ENCODE results near the gene USH1C.

The USH1C gene

GRCh38 chr11:17533341-17533740, 10.9 kb downstream of the USH1C start:
- H3K4me3 ChIP-seq (ENCODE audit: low read depth, low read length): no peak overlapping the region
- H3K9me3 ChIP-seq (ENCODE audit: control insufficient read depth, insufficient read depth, low read length): no peaks in the 10 kb centered on the region
- peaks cover 8% of the 10 kb centered on the region; the same call in 1 of the 2 replicates for H3K4me1 ChIP-seq (ENCODE audit: control insufficient read depth, insufficient read depth, low read length)
- no peak overlapping the region for H3K27ac ChIP-seq (ENCODE audit: low read depth, low read length)
- H3K36me3 ChIP-seq (ENCODE audit: control insufficient read depth, insufficient read depth, low read length): no peaks in the 10 kb centered on the region
- H3K9ac ChIP-seq (ENCODE audit: low read depth, low read length): no peak overlapping the region
- H3K27me3 ChIP-seq (ENCODE audit: control insufficient read depth, insufficient read depth, low read length): no peaks in the 10 kb centered on the region

- H3K27me3 ChIP-seq (ENCODE audit: control insufficient read depth, insufficient read depth, low read length): no peaks in the 10 kb centered on the region
- H3K4me1 ChIP-seq (ENCODE audit: control insufficient read depth, insufficient read depth, low read length): peaks cover 8% of the 10 kb centered on the region; the same call in 1 of the 2 replicates
Observed at GRCh38 chr11:17532784-17533183, 11.4 kb downstream of the USH1C start.

GRCh38 chr11:17531636-17532113, 12.5 kb downstream of the USH1C start:
- Histone ChIP-seq H3K36me3 (ENCODE audit: control insufficient read depth, insufficient read depth, low read length) (no peaks in the 10 kb centered on the region), H3K4me1 (ENCODE audit: control insufficient read depth, insufficient read depth, low read length) (peaks cover 8% of the 10 kb centered on the region; the same call in 1 of the 2 replicates), H3K4me3 (ENCODE audit: low read depth, low read length) (no peak overlapping the region), H3K27me3 (ENCODE audit: control insufficient read depth, insufficient read depth, low read length) (no peaks in the 10 kb centered on the region), H3K9ac (ENCODE audit: low read depth, low read length) (no peak overlapping the region), H3K9me3 (ENCODE audit: control insufficient read depth, insufficient read depth, low read length) (no peaks in the 10 kb centered on the region), H3K27ac (ENCODE audit: low read depth, low read length) (no peak overlapping the region)

More at GRCh38 chr11:17532784-17533183, 11.4 kb downstream of the USH1C start:
- no peaks in the 10 kb centered on the region for H3K9me3 ChIP-seq (ENCODE audit: control insufficient read depth, insufficient read depth, low read length)
- no peaks in the 10 kb centered on the region for H3K36me3 ChIP-seq (ENCODE audit: control insufficient read depth, insufficient read depth, low read length)
- H3K4me3 ChIP-seq (ENCODE audit: low read depth, low read length): no peak overlapping the region
- H3K9ac ChIP-seq (ENCODE audit: low read depth, low read length): no peak overlapping the region
- no peak overlapping the region for H3K27ac ChIP-seq (ENCODE audit: low read depth, low read length)

GRCh38 chr11:17531071-17531600, 13.1 kb downstream of the USH1C start:
- no peak overlapping the region for H3K9ac ChIP-seq (ENCODE audit: low read depth, low read length)
- no peaks in the 10 kb centered on the region for H3K9me3 ChIP-seq (ENCODE audit: control insufficient read depth, insufficient read depth, low read length)
- H3K27me3 ChIP-seq (ENCODE audit: control insufficient read depth, insufficient read depth, low read length): no peaks in the 10 kb centered on the region
- no peak overlapping the region for H3K4me3 ChIP-seq (ENCODE audit: low read depth, low read length)
- H3K27ac ChIP-seq (ENCODE audit: low read depth, low read length): no peak overlapping the region
- peaks cover 8% of the 10 kb centered on the region; the same call in 1 of the 2 replicates for H3K4me1 ChIP-seq (ENCODE audit: control insufficient read depth, insufficient read depth, low read length)
- H3K36me3 ChIP-seq (ENCODE audit: control insufficient read depth, insufficient read depth, low read length): no peaks in the 10 kb centered on the region

- Histone ChIP-seq H3K4me3 (ENCODE audit: low read depth, low read length) (no peak overlapping the region), H3K36me3 (ENCODE audit: control insufficient read depth, insufficient read depth, low read length) (no peaks in the 10 kb centered on the region), H3K4me1 (ENCODE audit: control insufficient read depth, insufficient read depth, low read length) (peaks cover 8% of the 10 kb centered on the region; the same call in 1 of the 2 replicates), H3K27me3 (ENCODE audit: control insufficient read depth, insufficient read depth, low read length) (no peaks in the 10 kb centered on the region), H3K9me3 (ENCODE audit: control insufficient read depth, insufficient read depth, low read length) (no peaks in the 10 kb centered on the region), H3K9ac (ENCODE audit: low read depth, low read length) (no peak overlapping the region), H3K27ac (ENCODE audit: low read depth, low read length) (no peak overlapping the region)
Observed at GRCh38 chr11:17529844-17530185, 14.4 kb downstream of the USH1C start.

- Histone ChIP-seq H3K4me3 (ENCODE audit: low read depth, low read length) (no peak overlapping the region), H3K4me1 (ENCODE audit: control insufficient read depth, insufficient read depth, low read length) (peaks cover 8% of the 10 kb centered on the region; the same call in 1 of the 2 replicates), H3K27me3 (ENCODE audit: control insufficient read depth, insufficient read depth, low read length) (no peaks in the 10 kb centered on the region), H3K36me3 (ENCODE audit: control insufficient read depth, insufficient read depth, low read length) (no peaks in the 10 kb centered on the region), H3K9me3 (ENCODE audit: control insufficient read depth, insufficient read depth, low read length) (no peaks in the 10 kb centered on the region), H3K9ac (ENCODE audit: low read depth, low read length) (no peak overlapping the region), H3K27ac (ENCODE audit: low read depth, low read length) (no peak overlapping the region)
Observed at GRCh38 chr11:17528906-17529843, 15.0 kb downstream of the USH1C start.

- no peaks in the 10 kb centered on the region for H3K9me3 ChIP-seq (ENCODE audit: control insufficient read depth, insufficient read depth, low read length)
- no peak overlapping the region for H3K9ac ChIP-seq (ENCODE audit: low read depth, low read length)
- H3K27ac ChIP-seq (ENCODE audit: low read depth, low read length): no peak overlapping the region
- H3K4me3 ChIP-seq (ENCODE audit: low read depth, low read length): no peak overlapping the region
- peaks cover 4% of the 10 kb centered on the region; the same call in 1 of the 2 replicates for H3K4me1 ChIP-seq (ENCODE audit: control insufficient read depth, insufficient read depth, low read length)
- no peaks in the 10 kb centered on the region for H3K36me3 ChIP-seq (ENCODE audit: control insufficient read depth, insufficient read depth, low read length)
- no peaks in the 10 kb centered on the region for H3K27me3 ChIP-seq (ENCODE audit: control insufficient read depth, insufficient read depth, low read length)
Observed at GRCh38 chr11:17528181-17528691, 16.0 kb downstream of the USH1C start.

- Histone ChIP-seq H3K4me1 (ENCODE audit: control insufficient read depth, insufficient read depth, low read length) (peaks cover 4% of the 10 kb centered on the region; the same call in 1 of the 2 replicates), H3K9ac (ENCODE audit: low read depth, low read length) (no peak overlapping the region), H3K27ac (ENCODE audit: low read depth, low read length) (no peak overlapping the region), H3K36me3 (ENCODE audit: control insufficient read depth, insufficient read depth, low read length) (no peaks in the 10 kb centered on the region), H3K27me3 (ENCODE audit: control insufficient read depth, insufficient read depth, low read length) (no peaks in the 10 kb centered on the region), H3K4me3 (ENCODE audit: low read depth, low read length) (no peak overlapping the region), H3K9me3 (ENCODE audit: control insufficient read depth, insufficient read depth, low read length) (no peaks in the 10 kb centered on the region)
Observed at GRCh38 chr11:17527628-17527995, 16.6 kb downstream of the USH1C start.

- peaks cover 4% of the 10 kb centered on the region; the same call in 1 of the 2 replicates for H3K4me1 ChIP-seq (ENCODE audit: control insufficient read depth, insufficient read depth, low read length)
- no peaks in the 10 kb centered on the region for H3K36me3 ChIP-seq (ENCODE audit: control insufficient read depth, insufficient read depth, low read length)
- H3K9me3 ChIP-seq (ENCODE audit: control insufficient read depth, insufficient read depth, low read length): no peaks in the 10 kb centered on the region
- H3K27me3 ChIP-seq (ENCODE audit: control insufficient read depth, insufficient read depth, low read length): no peaks in the 10 kb centered on the region
- no peak overlapping the region for H3K27ac ChIP-seq (ENCODE audit: low read depth, low read length)
- H3K4me3 ChIP-seq (ENCODE audit: low read depth, low read length): no peak overlapping the region
- H3K9ac ChIP-seq (ENCODE audit: low read depth, low read length): no peak overlapping the region
Observed at GRCh38 chr11:17526931-17527627, 17.1 kb downstream of the USH1C start.

GRCh38 chr11:17526326-17526725, 17.9 kb downstream of the USH1C start:
- Histone ChIP-seq H3K9me3 (ENCODE audit: control insufficient read depth, insufficient read depth, low read length) (no peaks in the 10 kb centered on the region), H3K4me1 (ENCODE audit: control insufficient read depth, insufficient read depth, low read length) (peaks cover 4% of the 10 kb centered on the region; the same call in 1 of the 2 replicates), H3K4me3 (ENCODE audit: low read depth, low read length) (no peak overlapping the region), H3K9ac (ENCODE audit: low read depth, low read length) (no peak overlapping the region), H3K27ac (ENCODE audit: low read depth, low read length) (no peak overlapping the region), H3K36me3 (ENCODE audit: control insufficient read depth, insufficient read depth, low read length) (no peaks in the 10 kb centered on the region), H3K27me3 (ENCODE audit: control insufficient read depth, insufficient read depth, low read length) (no peaks in the 10 kb centered on the region)
